CD4-positive, alpha-beta T cell (primary cell): ENCODE data around the gene DMAC2. TPM values are rescaled to one million over a fixed set of nuclear protein-coding genes. Genes with fewer than 3 reads are reported as not detected.

Source experiments
- ATAC-seq: fragments of 200-7000 bp; cut with Tn5 transposase; one replicate; pipeline ENCODE4 v1.10.0; 2022; ENCODE audit warnings: mild to moderate bottlenecking; ENCODE audit not compliant: poor library complexity
- CTCF ChIA-PET: fragments of 350-600 bp; sonication (Branson Sonifier 250); formaldehyde crosslinking; loops from one replicate; lab custom pipeline; 2021; ENCODE audit warnings: antibody characterized with exemption, inconsistent platforms; lab: Charles Lee
- POLR2A ChIA-PET: fragments of 350-600 bp; sonication (Branson Sonifier 250); formaldehyde crosslinking; loops from one replicate; lab custom pipeline; 2021; ENCODE audit warnings: antibody characterized with exemption, inconsistent platforms; lab: Charles Lee
- DNase-seq, 14 experiments: peaks; one replicate each; pipeline ENCODE4 v3.0.0-alpha.2; 2013 to 2020; ENCODE audit warnings: mixed read lengths in 2 of 14
- H3K27ac ChIP-seq, 2 donors: one replicate each; pipeline versions ENCODE4 v1.5.1 to v1.7.0; 2013; ENCODE audit warnings: low read length in 2 of 2, low read depth in 1 of 2, mild to moderate bottlenecking in 1 of 2
- H3K27me3 ChIP-seq, 2 experiments: 1 replicate in 1 of 2; 2 replicates in 1 of 2; pipeline versions ENCODE4 v1.6.1 to v1.7.0; 2013; ENCODE audit warnings: low read length in 2 of 2, control low read depth in 1 of 2, mild to moderate bottlenecking in 1 of 2, moderate library complexity in 1 of 2; ENCODE audit not compliant: insufficient read depth in 2 of 2, control insufficient read depth in 1 of 2
- H3K36me3 ChIP-seq: one replicate; pipeline ENCODE4 v1.6.1; 2013; ENCODE audit warnings: low read length, control low read depth; ENCODE audit not compliant: insufficient read depth
- H3K4me1 ChIP-seq: one replicate; pipeline ENCODE4 v1.6.1; 2013; ENCODE audit warnings: low read length, control low read depth; ENCODE audit not compliant: insufficient read depth
- H3K4me3 ChIP-seq: one replicate; pipeline ENCODE4 v1.5.1; 2013; ENCODE audit warnings: mild to moderate bottlenecking, low read length, moderate library complexity
- H3K9me3 ChIP-seq, 2 experiments: 1 replicate in 1 of 2; 2 replicates in 1 of 2; pipeline versions ENCODE4 v1.6.1 to v1.7.0; 2013; ENCODE audit warnings: low read length in 2 of 2, mild to moderate bottlenecking in 2 of 2, control low read depth in 1 of 2, moderate library complexity in 1 of 2; ENCODE audit not compliant: control insufficient read depth in 1 of 2, insufficient read depth in 1 of 2
- H3K27ac Mint-ChIP-seq: one replicate; pipeline ENCODE4 v1.8.0; 2020; ENCODE audit warnings: mixed read lengths
- H3K27me3 Mint-ChIP-seq: one replicate; pipeline ENCODE4 v1.8.0; 2021; ENCODE audit warnings: mixed read lengths
- H3K36me3 Mint-ChIP-seq: one replicate; pipeline ENCODE4 v1.8.0; 2021; ENCODE audit warnings: low read depth, mixed read lengths
- H3K4me1 Mint-ChIP-seq: one replicate; pipeline ENCODE4 v1.8.0; 2021; ENCODE audit warnings: low read depth, mixed read lengths
- H3K4me3 Mint-ChIP-seq: one replicate; pipeline ENCODE4 v1.8.0; 2020; ENCODE audit warnings: mild to moderate bottlenecking, mixed read lengths
- H3K9me3 Mint-ChIP-seq: one replicate; pipeline ENCODE4 v1.8.0; 2020; ENCODE audit warnings: mixed read lengths
- CTCF ChIP-seq: fragments of 200-600 bp; IDR thresholded peaks from one replicate; pipeline ENCODE4 v1.8.0; 2022; ENCODE audit warnings: antibody characterized with exemption, mild to moderate bottlenecking
- intact Hi-C, 2 experiments: fragments of 100-400 bp; cut with DNase I in 1 of 2; cut with micrococcal nuclease in 1 of 2; formaldehyde crosslinking; loops; one replicate each; pipeline versions ENCODE4 v1.15.1 to v1.9.0; 2023 to 2025; cut with DNase I, micrococcal nuclease
- total RNA-seq, 174 experiments: library from RNA in 2 of 174; stranded (reverse) in 2 of 174; gene quantifications; one replicate each; pipeline ENCODE4 v1.2.3 and lab custom pipeline; 2021 to 2026

The DMAC2 gene
- total RNA-seq, 2 experiments from 2014 or later, result 21.6 to 25.7 TPM

GRCh38 chr19:41416194-41416674, 23.5 kb downstream of the DMAC2 start:
- peaks cover 6% of the 10 kb centered on the region for H3K4me1 ChIP-seq
- CTCF ChIA-PET, result no interaction called here
- DNase-seq (no peak), ATAC-seq (no peak)
- no peak overlapping the region for H3K4me3 Mint-ChIP-seq
- H3K27ac ChIP-seq, result no peak overlapping the region
- no peaks in the 10 kb centered on the region for H3K27me3 ChIP-seq
- H3K9me3 Mint-ChIP-seq, result no peaks in the 10 kb centered on the region
- peaks cover 73% of the 10 kb centered on the region for H3K36me3 Mint-ChIP-seq
- H3K27me3 Mint-ChIP-seq, result no peaks in the 10 kb centered on the region
- H3K36me3 ChIP-seq, result peaks cover 80% of the 10 kb centered on the region
- H3K27ac Mint-ChIP-seq, result no peak overlapping the region
- H3K9me3 ChIP-seq, result no peaks in the 10 kb centered on the region
- intact Hi-C loops, result no loop called here
- no peaks in the 10 kb centered on the region for H3K4me1 Mint-ChIP-seq
- TF ChIP-seq CTCF, result no peak
- POLR2A ChIA-PET, result no interaction called here
- H3K4me3 ChIP-seq, result no peak overlapping the region

GRCh38 chr19:41415154-41415571, 24.5 kb downstream of the DMAC2 start:
- no peak overlapping the region for H3K4me3 ChIP-seq
- no peak overlapping the region for H3K27ac Mint-ChIP-seq
- no peaks in the 10 kb centered on the region for H3K9me3 Mint-ChIP-seq
- H3K27ac ChIP-seq, result no peak overlapping the region
- no peaks in the 10 kb centered on the region for H3K27me3 Mint-ChIP-seq
- H3K27me3 ChIP-seq, result no peaks in the 10 kb centered on the region
- POLR2A ChIA-PET, result no interaction called here
- intact Hi-C loops, result no loop called here
- H3K9me3 ChIP-seq, result no peaks in the 10 kb centered on the region
- H3K36me3 ChIP-seq, result peaks cover 78% of the 10 kb centered on the region
- TF ChIP-seq CTCF, result no peak
- peaks cover 72% of the 10 kb centered on the region for H3K36me3 Mint-ChIP-seq
- no peak for ATAC-seq
- CTCF ChIA-PET, result no interaction called here
- no peak overlapping the region for H3K4me3 Mint-ChIP-seq
- H3K4me1 Mint-ChIP-seq, result peaks cover 1% of the 10 kb centered on the region
- no peak for DNase-seq
- peaks cover 3% of the 10 kb centered on the region for H3K4me1 ChIP-seq

- no peak for DNase-seq
- Mint-ChIP-seq H3K4me1 (peaks cover 6% of the 10 kb centered on the region), H3K27ac (no peak overlapping the region), H3K9me3 (no peaks in the 10 kb centered on the region), H3K36me3 (peaks cover 72% of the 10 kb centered on the region), H3K4me3 (no peak overlapping the region), H3K27me3 (no peaks in the 10 kb centered on the region)
- ChIA-PET POLR2A (no interaction called here), CTCF (no interaction called here)
- no peaks in the 10 kb centered on the region for H3K9me3 ChIP-seq
- no peak overlapping the region for H3K4me3 ChIP-seq
- no peak overlapping the region for H3K27ac ChIP-seq
- no peak for TF ChIP-seq CTCF
- intact Hi-C loops, result no loop called here
- H3K36me3 ChIP-seq, result peaks cover 71% of the 10 kb centered on the region
- no peaks in the 10 kb centered on the region for H3K27me3 ChIP-seq
- peaks cover 9% of the 10 kb centered on the region for H3K4me1 ChIP-seq
- no peak for ATAC-seq
Measured at GRCh38 chr19:41414461-41414860, 25.3 kb downstream of the DMAC2 start.
